HUES6 (cell line): Measurements from ENCODE around the gene MARCHF9.

Experiments
- H3K27ac ChIP-seq: 2 replicates; pipeline ENCODE4 v1.7.0; 2013; ENCODE audit warnings: low read depth, mild to moderate bottlenecking, low read length, inconsistent platforms
- H3K27me3 ChIP-seq: 2 replicates; pipeline ENCODE4 v1.6.1; 2013; ENCODE audit warnings: low read length; ENCODE audit not compliant: control insufficient read depth, insufficient read depth
- H3K36me3 ChIP-seq: 2 replicates; pipeline ENCODE4 v1.6.1; 2013; ENCODE audit warnings: low read length; ENCODE audit not compliant: control insufficient read depth, insufficient read depth
- H3K4me1 ChIP-seq: 2 replicates; pipeline ENCODE4 v1.6.1; 2013; ENCODE audit warnings: low read length; ENCODE audit not compliant: control insufficient read depth, insufficient read depth
- H3K4me3 ChIP-seq: 2 replicates; pipeline ENCODE4 v1.5.1; 2013; ENCODE audit warnings: low read depth, low read length
- H3K9ac ChIP-seq: one replicate; pipeline ENCODE4 v1.6.1; 2013; ENCODE audit warnings: mild to moderate bottlenecking, low read length
- H3K9me3 ChIP-seq: 2 replicates; pipeline ENCODE4 v1.6.1; 2013; ENCODE audit warnings: low read depth, low read length; ENCODE audit not compliant: control insufficient read depth, insufficient read depth

MARCHF9 gene

GRCh38 chr12:57758552-57759359 lies 3.9 kb downstream of the MARCHF9 start:
- Histone ChIP-seq H3K27ac (no peak overlapping the region), H3K4me1 (0 out of 2 replicates have a peak, but pooled peaks cover 6% of the 10 kb centered on the region), H3K36me3 (no peaks in the 10 kb centered on the region), H3K27me3 (peaks cover 73% of the 10 kb centered on the region), H3K9ac (no peak overlapping the region), H3K4me3 (no peak overlapping the region), H3K9me3 (no peaks in the 10 kb centered on the region)

- Histone ChIP-seq H3K27ac (no peak overlapping the region), H3K36me3 (no peaks in the 10 kb centered on the region), H3K4me1 (peaks cover 3% of the 10 kb centered on the region; the same call in 1 of the 2 replicates), H3K4me3 (no peak overlapping the region), H3K27me3 (peaks cover 73% of the 10 kb centered on the region), H3K9ac (no peak overlapping the region), H3K9me3 (no peaks in the 10 kb centered on the region)
Observed at GRCh38 chr12:57759360-57759980, 4.6 kb downstream of the MARCHF9 start.

GRCh38 chr12:57760347-57760982 lies 5.6 kb downstream of the MARCHF9 start:
- Histone ChIP-seq H3K9me3 (no peaks in the 10 kb centered on the region), H3K4me3 (no peak overlapping the region), H3K4me1 (peaks cover 7% of the 10 kb centered on the region; the same call in 1 of the 2 replicates), H3K27ac (no peak overlapping the region), H3K36me3 (no peaks in the 10 kb centered on the region), H3K27me3 (peaks cover 81% of the 10 kb centered on the region), H3K9ac (no peak overlapping the region)

- Histone ChIP-seq H3K4me1 (peaks cover 13% of the 10 kb centered on the region), H3K9ac (no peak overlapping the region), H3K36me3 (no peaks in the 10 kb centered on the region), H3K27ac (no peak overlapping the region), H3K27me3 (peaks cover 82% of the 10 kb centered on the region), H3K4me3 (no peak overlapping the region), H3K9me3 (no peaks in the 10 kb centered on the region)
Observed at GRCh38 chr12:57761391-57761998, 6.6 kb downstream of the MARCHF9 start.

- H3K4me1 ChIP-seq = peaks cover 23% of the 10 kb centered on the region
- H3K9ac ChIP-seq = no peak overlapping the region
- peaks cover 83% of the 10 kb centered on the region for H3K27me3 ChIP-seq
- no peak overlapping the region for H3K4me3 ChIP-seq
- no peaks in the 10 kb centered on the region for H3K9me3 ChIP-seq
- no peak overlapping the region for H3K27ac ChIP-seq
- no peaks in the 10 kb centered on the region for H3K36me3 ChIP-seq
Observed at GRCh38 chr12:57762463-57762862, 7.6 kb downstream of the MARCHF9 start.

- no peaks in the 10 kb centered on the region for H3K9me3 ChIP-seq
- H3K9ac ChIP-seq = no peak overlapping the region
- H3K36me3 ChIP-seq = peaks cover 9% of the 10 kb centered on the region
- peaks cover 68% of the 10 kb centered on the region for H3K27me3 ChIP-seq
- no peak overlapping the region for H3K27ac ChIP-seq
- H3K4me1 ChIP-seq = peaks cover 23% of the 10 kb centered on the region
- peak overlapping the region; percentile 64 for H3K4me3 ChIP-seq
Observed at GRCh38 chr12:57763881-57764661, 9.2 kb downstream of the MARCHF9 start.

GRCh38 chr12:57764662-57765002 lies 9.7 kb downstream of the MARCHF9 start:
- Histone ChIP-seq H3K9me3 (no peaks in the 10 kb centered on the region), H3K4me3 (peak overlapping the region; percentile 64), H3K9ac (no peak overlapping the region), H3K27ac (no peak overlapping the region), H3K36me3 (peaks cover 15% of the 10 kb centered on the region), H3K4me1 (peaks cover 23% of the 10 kb centered on the region), H3K27me3 (peaks cover 66% of the 10 kb centered on the region)

- no peak overlapping the region for H3K9ac ChIP-seq
- peaks cover 23% of the 10 kb centered on the region for H3K4me1 ChIP-seq
- no peak overlapping the region for H3K27ac ChIP-seq
Observed at GRCh38 chr12:57765003-57765697, 10.2 kb downstream of the MARCHF9 start.

GRCh38 chr12:57765698-57766463 lies 11.0 kb downstream of the MARCHF9 start:
- Histone ChIP-seq H3K9ac (peak overlapping the region; percentile 5), H3K27ac (no peak overlapping the region), H3K27me3 (peaks cover 63% of the 10 kb centered on the region), H3K4me1 (peaks cover 23% of the 10 kb centered on the region), H3K4me3 (peak overlapping the region; percentile 64), H3K36me3 (peaks cover 27% of the 10 kb centered on the region), H3K9me3 (no peaks in the 10 kb centered on the region)

More at GRCh38 chr12:57765003-57765697, 10.2 kb downstream of the MARCHF9 start:
- Histone ChIP-seq H3K27me3 (peaks cover 66% of the 10 kb centered on the region), H3K4me3 (peak overlapping the region; percentile 64), H3K9me3 (no peaks in the 10 kb centered on the region), H3K36me3 (peaks cover 20% of the 10 kb centered on the region)
